Heart right ventricle (tissue), 16 donors: ENCODE data around the gene IFT52. TPM values are rescaled to one million over a fixed set of nuclear protein-coding genes. Genes with fewer than 3 reads are reported as not detected.

Experiments
- ATAC-seq, 8 donors: fragments of 200-7000 bp; cut with Tn5 transposase; one replicate each; pipeline ENCODE4 v1.9.1; 2020; ENCODE audit warnings: mild to moderate bottlenecking in 8 of 8, moderate library complexity in 8 of 8, moderate number of reproducible peaks in 1 of 8
- DNase-seq, 2 donors: peaks; one replicate each; pipeline ENCODE4 v3.0.0-alpha.2; 2020
- H3K27ac ChIP-seq, 10 donors: fragments of 200-600 bp; sonication (generic) in 2 of 10; one replicate each; pipeline versions ENCODE4 v1.5.0 to v1.8.0; 2020 to 2022; ENCODE audit warnings: mild to moderate bottlenecking in 3 of 10
- H3K27me3 ChIP-seq, 7 donors: fragments of 200-600 bp; one replicate each; pipeline ENCODE4 v1.8.0; 2021 to 2022; ENCODE audit warnings: mild to moderate bottlenecking in 2 of 7
- H3K36me3 ChIP-seq, 9 donors: fragments of 200-600 bp; sonication (generic) in 1 of 9; one replicate each; pipeline versions ENCODE4 v1.5.0 to v1.8.0; 2020 to 2022; ENCODE audit warnings: mild to moderate bottlenecking in 2 of 9
- H3K4me1 ChIP-seq, 9 donors: fragments of 200-600 bp; sonication (generic) in 1 of 9; one replicate each; pipeline versions ENCODE4 v1.5.0 to v1.8.0; 2020 to 2022; ENCODE audit warnings: mild to moderate bottlenecking in 4 of 9
- H3K4me3 ChIP-seq, 10 donors: fragments of 200-600 bp; sonication (generic) in 2 of 10; one replicate each; pipeline versions ENCODE4 v1.5.0 to v1.8.0; 2020 to 2022; ENCODE audit warnings: mild to moderate bottlenecking in 7 of 10, moderate library complexity in 2 of 10
- H3K9me3 ChIP-seq, 11 donors: fragments of 200-600 bp in 10 of 11; sonication (generic) in 2 of 11; one replicate each; pipeline versions ENCODE4 v1.5.0 to v1.8.0; 2013 to 2022; ENCODE audit warnings: mild to moderate bottlenecking in 2 of 11, control low read depth in 1 of 11, moderate library complexity in 1 of 11
- CTCF ChIP-seq, 9 donors: fragments of 200-600 bp; sonication (generic) in 2 of 9; IDR thresholded peaks; one replicate each; pipeline versions ENCODE4 v1.5.0 to v1.8.0; 2021 to 2022; ENCODE audit warnings: antibody characterized with exemption in 9 of 9, mild to moderate bottlenecking in 5 of 9, moderate library complexity in 1 of 9
- WGBS, 2 donors: extraction: QIAGEN DNeasy Blood & Tissue Kit; methylation state at CpG; one replicate each; pipeline ENCODE4 v1.1.7; 2013; ENCODE audit warnings: inconsistent platforms in 1 of 2; 5-methylcytosine and 5-hydroxymethylcytosine counted together
- intact Hi-C, 10 donors: fragments of 100-400 bp; cut with DNase I; formaldehyde crosslinking; loops; one replicate each; pipeline versions ENCODE4 v1.11.1 to v1.14.2; 2022
- polyA plus RNA-seq, 2 donors: library from polyadenylated mRNA; stranded (reverse); fragments of 200-250 nt; gene quantifications; one replicate each; pipeline ENCODE4 v1.2.3, GENCODE V29; 2013
- total RNA-seq, 10 donors: library from RNA; stranded (reverse); fragmentation: NEBNext Ultra II Directional in 3 of 10; extraction: Animal tissue kit (Norgen Biotek cat#: 25700) in 3 of 10; gene quantifications; one replicate each; pipeline versions ENCODE4 v1.2.1 to v1.2.4, GENCODE V29; 2021 to 2023
- donor health status: Arrhythmogenic right ventricular cardiomyopathy.
- donor health status: ischemic (EF 13 %, LVEDD 7.1; RV severe dilation, severe dysfunction).
- donor health status: healthy with polysubstance abuse.
- donor health status: DM: no; HTN: yes; CAD: no.
- donor health status: DM: no; HTN: no; CAD: no.
- donor health status: ischemic (EF 25% LVEDD 6.9; RV normal size, moderate dysfunction).
- donor health status: ischemic (EF 25% LVEDD 5.7; RV mildly dilated, moderate dysfunction).
- donor health status: healthy.
- donor health status: DM: yes; HTN: yes; CAD: no.
- donor health status: Ischemic cardiomyopathy.
- donor health status: ischemic (EF 35%, LVEDD 5.7; RV mildly dilated, moderate dysfunction).
- donor health status: nonischemic (EF 11% LVEDD 7.7; RV severe dilation, severe dysfunction).
- donor health status: DM: yes; HTN: yes; CAD: no.
- donor health status: PGD.
- donor health status: ischemic (EF 29% LVEDD 5.4; RV normal size, mild dysfunction).
- donor health status: nonischemic (EF 23%, LVEDD 6.1; RV moderate dilation, normal function).

Gene IFT52
- total and polyA plus RNA-seq, 12 donors = 5.2 to 8.9 (median 7.0) TPM

- WGBS, 2 donors = 80 to 88% methylated on average over 3 of the region's 3 CpGs
- DNase-seq (no peak), ATAC-seq (peak in 1 of 8 donors; percentile 21)
- no peaks in the 10 kb centered on the region for H3K9me3 ChIP-seq
- no peak overlapping the region for H3K27ac ChIP-seq
- H3K36me3 ChIP-seq = no peaks in the 10 kb centered on the region
- no peak overlapping the region for H3K4me3 ChIP-seq
- no peak for TF ChIP-seq CTCF (IDR thresholded peaks at IDR 0.05)
- H3K27me3 ChIP-seq = peaks cover 18 to 71% (median 41%) of the 10 kb centered on the region in 7 donors
- intact Hi-C loops = no loop called here
- peaks cover 0 to 14% (median 10%) of the 10 kb centered on the region in 9 donors for H3K4me1 ChIP-seq
Observed at GRCh38 chr20:43669332-43669731, 78.6 kb downstream of the IFT52 start.

- WGBS, 2 donors = 91 to 93% methylated on average over 2 of the region's 2 CpGs
- Histone ChIP-seq H3K27me3 (peaks cover 18 to 70% (median 40%) of the 10 kb centered on the region in 7 donors), H3K36me3 (no peaks in the 10 kb centered on the region), H3K4me3 (no peak overlapping the region), H3K27ac (no peak overlapping the region), H3K9me3 (no peaks in the 10 kb centered on the region), H3K4me1 (peaks cover 0 to 14% (median 10%) of the 10 kb centered on the region in 9 donors)
- no peak for DNase-seq
- intact Hi-C loops = no loop called here
- ATAC-seq = no peak
- no peak for TF ChIP-seq CTCF (IDR thresholded peaks at IDR 0.05)
Observed at GRCh38 chr20:43670423-43670822, 79.7 kb downstream of the IFT52 start.

GRCh38 chr20:43676368-43676767, 85.6 kb downstream of the IFT52 start:
- Histone ChIP-seq H3K4me1 (no peaks in the 10 kb centered on the region), H3K27ac (no peak overlapping the region), H3K4me3 (no peak overlapping the region), H3K9me3 (no peaks in the 10 kb centered on the region), H3K36me3 (no peaks in the 10 kb centered on the region), H3K27me3 (peaks cover 0 to 22% (median 0%) of the 10 kb centered on the region in 7 donors)
- ATAC-seq (no peak), DNase-seq (no peak)
- intact Hi-C loops = no loop called here
- TF ChIP-seq CTCF (IDR thresholded peaks at IDR 0.05) = no peak
- 95 to 96% methylated on average over 5 of the region's 5 CpGs for WGBS, 2 donors

GRCh38 chr20:43680981-43681380, 90.2 kb downstream of the IFT52 start:
- no peak for TF ChIP-seq CTCF (IDR thresholded peaks at IDR 0.05)
- H3K4me1 ChIP-seq = peaks cover 0 to 6% (median 0%) of the 10 kb centered on the region in 9 donors
- intact Hi-C loops = loop anchor here in 1 of 10 donors (10.0 kb wide), 1 partner anchor 146 kb away; no protein-coding TSS in a partner anchor
- 81 to 86% methylated on average over 7 of the region's 7 CpGs for WGBS, 2 donors
- peak overlapping the region in 1 of 10 donors; percentile 10 for H3K4me3 ChIP-seq
- DNase-seq (no peak), ATAC-seq (peak in 2 of 8 donors; percentile 26 to 41)
- no peak overlapping the region for H3K27ac ChIP-seq
- H3K36me3 ChIP-seq = no peaks in the 10 kb centered on the region
- H3K9me3 ChIP-seq = no peaks in the 10 kb centered on the region
- peaks cover 0 to 3% (median 0%) of the 10 kb centered on the region in 7 donors for H3K27me3 ChIP-seq
